GM19238 (cell line): ENCODE measurements around the gene NAA11.

ENCODE experiments used
- DNase-seq: peaks from one replicate; pipeline ENCODE4 v3.0.0; 2011; ENCODE audit warnings: low spot score; ENCODE audit not compliant: insufficient read length

The NAA11 gene

GRCh38 chr4:79325864-79326328 lies at the start of gene NAA11:
Gene NAA11 (minus strand): TSS chr4:79326061. CDS start chr4:79325877, 184 bp downstream.
- no peak for DNase-seq

DNA sequence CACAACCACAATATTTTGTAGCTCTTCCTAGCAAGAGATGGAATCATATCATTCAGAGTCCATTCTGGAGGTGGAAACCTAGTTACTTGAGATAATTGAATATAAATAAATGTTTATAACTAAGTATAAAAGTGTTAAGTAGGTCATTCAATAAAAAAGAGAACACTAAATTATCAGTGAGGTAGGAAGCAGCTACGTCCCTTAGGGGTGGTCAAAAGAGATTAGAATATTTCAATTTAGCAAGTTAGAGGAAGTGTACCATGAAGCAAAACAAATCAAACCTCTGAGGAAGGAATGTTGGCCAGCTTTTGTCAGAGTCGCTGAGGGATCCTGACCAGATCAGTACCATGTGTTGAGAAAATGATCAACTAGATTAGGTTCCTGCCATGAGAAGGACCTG lies 44.2 kb upstream of the NAA11 start:
- no peak for DNase-seq

DNA sequence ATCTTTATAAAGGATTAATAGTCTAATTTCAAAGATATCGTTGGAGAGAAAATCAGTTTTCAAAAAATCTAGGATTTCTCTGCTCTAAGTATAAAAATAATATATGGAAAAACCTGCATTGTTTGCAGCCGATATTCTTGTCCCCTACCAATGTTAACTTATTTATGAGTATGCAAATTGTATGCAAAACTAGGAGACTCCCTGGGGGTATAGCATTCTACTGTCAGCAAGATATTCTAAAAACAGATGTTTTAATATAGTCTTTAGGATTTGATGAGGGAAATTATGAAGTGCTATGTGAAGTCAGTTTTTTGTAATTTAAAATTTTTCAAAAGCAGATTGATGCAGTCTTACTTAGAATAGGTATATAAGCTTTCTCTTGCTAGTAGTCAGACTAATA lies 41.2 kb upstream of the NAA11 start:
- DNase-seq: no peak

GRCh38 chr4:79366422-79366821 lies 40.6 kb upstream of the NAA11 start:
- no peak for DNase-seq

GRCh38 chr4:79364061-79364460 lies 38.2 kb upstream of the NAA11 start:
- no peak for DNase-seq

DNA sequence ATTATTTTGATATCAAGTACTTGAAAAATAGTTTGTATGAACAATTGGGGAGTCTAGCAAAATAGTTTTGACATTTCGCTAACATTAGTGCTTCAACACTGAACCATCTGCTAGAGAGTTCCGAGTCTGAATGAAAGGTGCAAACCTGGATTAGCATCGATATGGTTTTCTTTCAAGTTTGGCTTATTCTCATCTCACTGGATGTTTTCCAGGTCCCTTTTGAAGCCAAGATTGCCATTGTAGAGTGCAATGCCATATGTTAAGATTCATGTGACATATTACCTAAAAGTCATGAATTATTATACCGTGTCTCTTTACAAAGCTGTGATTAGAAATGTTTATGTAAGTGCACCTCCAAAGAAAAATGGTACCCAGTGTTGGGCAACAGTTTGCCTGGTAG lies 36.8 kb upstream of the NAA11 start:
- DNase-seq: no peak

DNA sequence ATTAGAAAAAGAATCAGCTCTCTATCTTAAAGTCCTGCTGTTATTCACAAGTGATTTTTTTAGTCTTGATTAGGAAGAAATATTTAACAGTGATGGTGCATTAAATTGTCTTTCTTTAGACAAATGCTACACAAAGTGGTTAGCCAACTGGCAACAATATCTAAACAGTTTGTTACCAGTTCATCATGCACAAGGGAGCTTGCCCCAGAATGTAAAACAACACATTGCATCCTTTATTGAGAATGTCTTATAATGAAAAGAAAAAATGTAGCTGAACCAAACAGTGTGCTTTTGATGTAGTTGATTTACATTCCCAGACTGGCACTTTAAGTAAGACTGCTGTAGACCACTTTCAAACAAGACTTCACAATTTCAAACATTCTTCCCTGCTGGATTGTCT lies 34.1 kb upstream of the NAA11 start:
- no peak for DNase-seq

GRCh38 chr4:79358438-79358837 lies 32.6 kb upstream of the NAA11 start:
- DNase-seq: no peak

- no peak for DNase-seq
Measured at GRCh38 chr4:79357365-79357764, 31.5 kb upstream of the NAA11 start.

DNA sequence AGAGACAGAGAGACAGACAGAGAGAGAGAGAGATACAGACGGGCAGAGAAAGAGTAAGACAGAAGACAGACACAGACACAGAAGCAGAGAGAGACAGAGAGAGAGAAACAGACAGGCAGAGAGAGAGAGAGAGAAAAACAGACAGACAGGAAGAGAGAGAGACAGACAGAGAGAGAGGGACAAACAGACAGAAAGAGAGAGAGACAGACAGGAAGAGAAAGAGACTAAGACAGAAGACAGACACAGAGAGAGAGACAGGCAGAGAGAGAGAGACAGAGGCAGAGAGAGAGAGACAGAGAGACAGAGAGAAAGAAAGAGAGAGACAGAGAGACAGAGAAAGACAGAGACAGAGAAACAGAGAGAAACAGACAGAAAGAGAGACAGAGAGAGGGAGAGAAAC lies 27.2 kb upstream of the NAA11 start:
- no peak for DNase-seq

DNA sequence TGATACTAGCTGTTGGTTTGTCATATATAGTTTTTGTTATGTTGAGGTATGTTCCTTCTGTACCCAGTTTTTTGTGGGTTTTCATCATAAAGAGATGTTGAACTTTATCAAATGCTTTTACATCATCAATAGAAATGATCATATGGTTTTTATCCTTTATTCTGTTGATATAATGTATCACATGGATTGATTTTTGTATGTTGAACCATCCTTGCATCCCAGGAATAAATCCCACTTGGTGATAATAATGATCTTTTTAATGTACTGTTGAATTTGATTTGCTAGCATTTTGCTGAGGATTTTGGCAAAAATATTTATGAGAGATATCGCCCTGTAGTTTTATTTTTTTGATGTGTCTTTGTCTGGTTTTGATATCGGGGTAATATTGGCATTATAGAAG lies 22.5 kb upstream of the NAA11 start:
- DNase-seq: no peak

DNA sequence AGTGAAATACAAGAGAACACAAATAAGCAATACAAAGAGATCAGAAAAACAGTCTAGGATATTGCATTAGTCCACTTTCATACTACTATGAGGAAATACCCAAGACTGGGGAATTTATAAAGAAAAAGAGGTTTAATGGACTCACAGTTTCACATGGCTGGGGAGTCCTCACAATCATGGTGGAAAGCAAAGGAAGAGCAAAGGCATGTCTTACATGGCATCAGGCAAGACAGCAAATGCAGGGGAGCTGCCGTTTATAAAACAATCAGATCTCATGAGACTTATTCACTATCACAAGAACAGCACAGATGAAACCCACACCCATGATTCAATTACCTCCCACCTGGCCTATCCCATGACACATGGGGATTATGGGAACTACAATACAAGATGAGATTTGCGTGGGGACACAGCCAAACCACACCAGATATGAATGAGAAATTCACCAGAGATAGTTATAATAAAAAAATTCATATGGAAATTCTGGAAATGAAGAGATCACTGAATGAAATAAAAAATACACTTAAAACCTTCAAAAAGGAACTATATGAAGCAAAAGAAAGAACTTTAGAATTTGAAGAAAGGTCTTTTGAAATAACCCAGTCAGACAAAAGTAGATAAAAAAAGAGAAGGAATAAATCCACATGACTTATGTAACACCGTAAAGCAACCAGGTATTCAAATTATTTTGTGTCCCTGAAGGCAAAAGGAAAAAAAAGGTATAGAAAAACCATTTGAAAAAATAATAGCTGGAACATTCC lies 16.2 kb upstream of the NAA11 start:
- no peak for DNase-seq

GRCh38 chr4:79340568-79340967 lies 14.7 kb upstream of the NAA11 start:
- no peak for DNase-seq

GRCh38 chr4:79338148-79338547 lies 12.3 kb upstream of the NAA11 start:
- no peak for DNase-seq

- no peak for DNase-seq
Measured at GRCh38 chr4:79334783-79335182, 8.9 kb upstream of the NAA11 start.

GRCh38 chr4:79334341-79334740 lies 8.5 kb upstream of the NAA11 start:
- no peak for DNase-seq

DNA sequence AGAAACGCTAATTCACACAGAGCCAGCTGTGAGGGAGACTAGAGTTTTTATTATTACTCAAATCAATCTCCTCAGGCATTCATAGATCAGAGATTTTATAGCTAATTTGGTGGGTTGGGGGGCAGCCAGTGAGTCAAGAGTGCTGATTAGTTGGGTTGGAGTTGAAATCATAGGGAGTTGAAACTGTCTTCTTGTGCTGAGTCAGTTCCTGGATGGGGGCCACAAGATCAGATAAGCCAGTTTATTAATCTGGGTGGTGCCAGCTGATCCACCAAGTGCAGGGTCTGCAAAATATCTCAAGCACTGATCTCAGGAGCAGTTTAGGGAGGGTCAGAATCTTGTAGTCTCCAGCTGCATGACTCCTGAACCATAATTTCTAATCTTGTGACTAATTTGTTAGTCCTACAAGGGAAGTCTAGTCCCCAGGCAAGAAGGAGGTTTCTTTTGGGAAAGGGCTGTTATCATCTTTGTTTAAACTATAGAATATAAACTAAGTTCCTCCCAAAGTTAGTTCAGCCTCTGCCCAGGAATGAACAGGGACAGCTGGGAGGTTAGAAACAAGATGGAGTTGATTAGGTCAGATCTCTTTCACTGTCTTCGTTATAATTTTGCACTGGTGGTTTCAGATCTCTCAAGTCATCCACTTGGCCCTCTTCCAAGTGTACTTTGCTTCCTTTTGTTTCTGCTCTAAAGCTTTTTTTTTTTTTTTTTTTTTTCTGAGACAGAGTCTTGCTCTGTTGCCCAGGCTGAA lies 5.4 kb upstream of the NAA11 start:
- no peak for DNase-seq

DNA sequence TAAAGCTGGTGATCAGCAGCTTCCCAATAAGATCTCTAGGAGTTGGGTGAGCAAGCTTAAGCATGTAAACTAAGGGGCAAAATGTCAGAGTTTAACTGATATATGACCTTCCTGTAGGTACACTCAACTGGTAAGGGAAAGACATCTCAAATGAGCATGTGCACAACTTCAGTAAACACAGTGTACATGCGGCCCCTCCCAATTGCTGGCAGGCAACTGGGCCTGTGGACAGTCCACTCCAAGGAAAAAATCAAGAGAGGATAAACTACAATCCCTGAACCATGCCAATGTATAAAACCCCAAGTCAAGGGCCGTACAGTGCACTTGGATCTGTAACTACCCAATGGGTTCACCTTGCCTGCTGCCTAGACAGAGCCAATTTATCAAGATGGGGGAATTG lies 4.9 kb upstream of the NAA11 start:
- no peak for DNase-seq

DNA sequence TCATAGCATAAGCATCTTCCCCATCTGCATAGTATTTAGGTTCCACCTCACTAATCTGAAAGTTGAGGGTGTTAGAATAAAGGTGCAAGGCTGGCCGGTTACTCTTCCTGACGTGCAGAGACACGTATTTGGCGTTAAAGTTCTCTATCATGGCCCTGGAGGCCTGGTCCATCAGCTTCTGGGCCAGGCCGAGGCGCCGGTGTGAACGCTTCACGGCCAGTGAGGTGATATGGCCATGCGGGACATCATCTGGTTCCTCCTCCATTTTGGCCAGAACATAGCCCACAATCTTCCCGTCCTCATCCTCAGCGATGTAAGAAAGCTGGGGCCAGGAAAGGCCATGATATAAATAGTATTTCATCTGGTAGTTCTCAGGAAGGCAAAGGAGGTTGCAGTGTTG lies 425 bp downstream of the NAA11 start:
- DNase-seq: no peak

- no peak for DNase-seq
Measured at GRCh38 chr4:79319975-79320374, 5.9 kb downstream of the NAA11 start.

GRCh38 chr4:79317711-79318110 lies 8.2 kb downstream of the NAA11 start:
- DNase-seq: no peak

- DNase-seq: no peak
Measured at GRCh38 chr4:79315891-79316290, 10.0 kb downstream of the NAA11 start.

- no peak for DNase-seq
Measured at GRCh38 chr4:79311279-79311678, 14.6 kb downstream of the NAA11 start.
